ENCODE data around the gene ADAMTS4. TPM values are rescaled to one million over a fixed set of nuclear protein-coding genes. Genes with fewer than 3 reads are reported as not detected.

The ADAMTS4 gene
- total RNA-seq, 2 donors from 2014 or later: 0.55 to 3.4 TPM

DNA sequence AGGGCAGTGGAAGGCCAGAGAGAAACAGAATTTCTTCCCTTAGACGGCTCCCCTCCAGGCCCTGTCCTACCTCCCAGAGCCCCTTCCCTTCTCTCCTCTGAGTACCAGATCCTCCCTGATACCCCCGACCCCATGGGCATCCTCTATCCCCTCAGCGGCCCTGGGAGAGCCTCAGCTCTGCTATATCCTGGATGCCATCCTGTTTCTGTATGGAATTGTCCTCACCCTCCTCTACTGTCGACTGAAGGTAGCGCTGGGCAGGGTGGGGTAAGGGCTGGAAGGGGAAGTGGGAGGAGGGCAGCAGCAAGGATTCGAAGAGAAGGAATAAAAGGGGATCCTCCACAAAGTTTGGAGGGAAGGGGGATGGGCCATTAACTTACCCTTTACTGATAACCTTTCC, 19.0 kb upstream of the ADAMTS4 start:
- intact Hi-C loops (cut with DNase I): no loop called here
- H3K27me3 ChIP-seq (replicated peaks; ENCODE audit: insufficient read depth): no peaks in the 10 kb centered on the region
- H3K4me1 ChIP-seq (replicated peaks): no peaks in the 10 kb centered on the region
- WGBS: 73% methylated on average over 6 of the region's 6 CpGs
- TF ChIP-seq, protein P1, sequence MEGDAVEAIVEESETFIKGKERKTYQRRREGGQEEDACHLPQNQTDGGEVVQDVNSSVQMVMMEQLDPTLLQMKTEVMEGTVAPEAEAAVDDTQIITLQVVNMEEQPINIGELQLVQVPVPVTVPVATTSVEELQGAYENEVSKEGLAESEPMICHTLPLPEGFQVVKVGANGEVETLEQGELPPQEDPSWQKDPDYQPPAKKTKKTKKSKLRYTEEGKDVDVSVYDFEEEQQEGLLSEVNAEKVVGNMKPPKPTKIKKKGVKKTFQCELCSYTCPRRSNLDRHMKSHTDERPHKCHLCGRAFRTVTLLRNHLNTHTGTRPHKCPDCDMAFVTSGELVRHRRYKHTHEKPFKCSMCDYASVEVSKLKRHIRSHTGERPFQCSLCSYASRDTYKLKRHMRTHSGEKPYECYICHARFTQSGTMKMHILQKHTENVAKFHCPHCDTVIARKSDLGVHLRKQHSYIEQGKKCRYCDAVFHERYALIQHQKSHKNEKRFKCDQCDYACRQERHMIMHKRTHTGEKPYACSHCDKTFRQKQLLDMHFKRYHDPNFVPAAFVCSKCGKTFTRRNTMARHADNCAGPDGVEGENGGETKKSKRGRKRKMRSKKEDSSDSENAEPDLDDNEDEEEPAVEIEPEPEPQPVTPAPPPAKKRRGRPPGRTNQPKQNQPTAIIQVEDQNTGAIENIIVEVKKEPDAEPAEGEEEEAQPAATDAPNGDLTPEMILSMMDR (IDR thresholded peaks at IDR 0.05): no peak
- TF ChIP-seq POLR2A (IDR thresholded peaks at IDR 0.05) (no peak), POLR2AphosphoS5 (IDR thresholded peaks at IDR 0.05) (no peak)
- DNase-seq (ENCODE audit: low spot score): no peak
- H3K36me3 ChIP-seq: peaks cover 8 to 11% of the 10 kb centered on the region in 2 donors
- no peak overlapping the region for H3K27ac ChIP-seq
- no peak overlapping the region for H3K4me3 ChIP-seq
- H3K9me3 ChIP-seq: no peaks in the 10 kb centered on the region

DNA sequence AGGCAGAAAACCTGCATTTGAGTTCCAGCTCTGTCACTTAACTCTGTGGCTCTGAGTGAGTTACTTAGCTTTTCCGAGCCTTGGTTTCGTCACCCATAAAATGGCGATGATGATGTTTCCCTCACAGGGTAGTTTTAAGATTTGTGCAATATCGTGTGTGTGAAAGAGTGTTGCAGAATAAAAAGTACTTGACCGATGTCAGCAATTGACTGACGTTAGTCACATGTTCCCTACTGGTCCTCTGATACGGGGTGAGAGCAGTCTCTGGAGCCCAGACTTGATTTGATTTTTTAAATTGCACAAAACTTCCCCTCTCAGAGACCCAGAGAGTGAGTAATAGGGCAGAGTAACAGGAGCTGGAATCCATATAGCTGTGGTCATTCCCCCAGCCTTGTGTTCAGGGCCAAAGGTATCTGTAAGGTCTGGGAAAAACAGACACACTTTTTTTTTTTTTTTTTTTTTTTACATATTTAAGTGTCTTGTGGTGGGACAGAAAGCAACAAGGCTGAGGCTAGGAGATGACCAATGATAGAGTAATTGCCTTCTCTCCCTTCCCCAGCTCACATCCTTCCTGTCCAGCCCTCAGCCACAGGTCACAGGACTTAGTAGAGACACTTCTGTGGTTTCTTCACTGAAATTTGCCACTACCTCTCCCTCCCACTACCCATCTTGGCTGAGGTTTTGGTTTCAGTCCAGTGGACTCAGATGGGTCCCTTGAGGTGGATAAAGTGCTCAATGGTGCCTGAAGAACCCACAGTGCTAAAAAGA, 18.3 kb upstream of the ADAMTS4 start:
- no peak for DNase-seq (ENCODE audit: low spot score)
- Histone ChIP-seq H3K27ac (no peak overlapping the region), H3K4me1 (replicated peaks) (no peaks in the 10 kb centered on the region), H3K27me3 (replicated peaks; ENCODE audit: insufficient read depth) (no peaks in the 10 kb centered on the region), H3K9me3 (no peaks in the 10 kb centered on the region), H3K4me3 (no peak overlapping the region), H3K36me3 (peaks cover 8 to 18% of the 10 kb centered on the region in 2 donors)
- TF ChIP-seq POLR2AphosphoS5 (IDR thresholded peaks at IDR 0.05): no peak
- TF ChIP-seq POLR2A (IDR thresholded peaks at IDR 0.05): no peak
- TF ChIP-seq, protein P1 (IDR thresholded peaks at IDR 0.05): no peak
- WGBS: 70% methylated on average over 7 of the region's 7 CpGs
- intact Hi-C loops (cut with DNase I): no loop called here

DNA sequence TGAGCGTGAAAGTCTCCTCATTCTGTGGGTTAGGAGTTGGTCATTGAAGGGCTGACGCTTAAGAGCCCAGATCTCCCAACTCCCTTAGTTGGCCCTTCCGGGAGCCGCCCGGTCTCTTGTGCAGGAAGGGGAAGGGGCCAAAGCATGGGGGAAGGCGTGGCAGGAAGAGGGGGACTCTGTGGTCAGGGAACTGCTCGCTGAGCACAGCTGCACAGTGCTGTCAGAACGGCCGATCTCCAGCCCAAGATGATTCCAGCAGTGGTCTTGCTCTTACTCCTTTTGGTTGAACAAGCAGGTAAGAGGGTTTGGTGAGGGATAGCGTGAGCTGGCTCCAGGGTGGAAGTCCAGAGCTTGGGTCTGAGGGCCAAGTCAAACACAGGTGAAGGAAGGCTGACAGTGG, 16.2 kb upstream of the ADAMTS4 start, which contains the start of gene FCER1G:
FCER1G (plus strand) TSS at position 220 of the 400 bp plus-strand sequence; CDS start at position 247, 27 bp downstream.
- Histone ChIP-seq H3K27ac (no peak within 1 kb of the TSS), H3K27me3 (replicated peaks; ENCODE audit: insufficient read depth) (no peaks in the 10 kb centered on the region), H3K9me3 (no peaks in the 10 kb centered on the region), H3K4me1 (replicated peaks) (no peaks in the 10 kb centered on the region), H3K4me3 (no peak within 1 kb of the TSS), H3K36me3 (peaks cover 8 to 22% of the 10 kb centered on the region in 2 donors)
- intact Hi-C loops (cut with DNase I): no loop called here
- WGBS: 75% methylated on average over 10 of the region's 10 CpGs
- no peak for DNase-seq (ENCODE audit: low spot score)
- TF ChIP-seq POLR2A (IDR thresholded peaks at IDR 0.05): no peak
- TF ChIP-seq, protein P1 (IDR thresholded peaks at IDR 0.05): no peak
- TF ChIP-seq POLR2AphosphoS5 (IDR thresholded peaks at IDR 0.05): no peak

DNA sequence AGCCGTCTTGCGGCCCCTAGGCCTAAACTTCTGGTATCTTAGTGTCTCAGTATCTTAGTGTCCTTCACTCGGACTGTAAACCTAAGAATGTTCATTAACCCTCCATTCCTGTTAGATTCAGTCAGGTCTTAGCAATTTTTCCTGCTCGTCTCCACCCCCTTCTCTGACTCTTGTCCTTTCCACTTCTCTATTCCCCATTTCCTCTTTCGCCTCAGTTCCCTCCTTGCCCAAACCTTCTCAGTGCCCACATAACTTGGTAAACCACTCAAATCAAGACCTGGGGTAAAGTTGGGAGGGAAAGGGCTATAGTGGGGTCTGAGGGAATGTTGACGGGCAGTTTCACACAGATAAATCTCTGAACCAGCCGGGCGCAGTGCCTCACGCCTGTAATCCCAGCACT, 15.5 kb upstream of the ADAMTS4 start:
- intact Hi-C loops (cut with DNase I): no loop called here
- TF ChIP-seq POLR2A (IDR thresholded peaks at IDR 0.05) (no peak), POLR2AphosphoS5 (IDR thresholded peaks at IDR 0.05) (no peak)
- TF ChIP-seq, protein P1 (IDR thresholded peaks at IDR 0.05): no peak
- 91% methylated on average over 9 of the region's 9 CpGs for WGBS
- H3K36me3 ChIP-seq: peaks cover 8 to 22% of the 10 kb centered on the region in 2 donors
- H3K27ac ChIP-seq: no peak overlapping the region
- H3K27me3 ChIP-seq (replicated peaks; ENCODE audit: insufficient read depth): no peaks in the 10 kb centered on the region
- no peaks in the 10 kb centered on the region for H3K4me1 ChIP-seq (replicated peaks)
- H3K4me3 ChIP-seq: no peak overlapping the region
- no peak for DNase-seq (ENCODE audit: low spot score)
- no peaks in the 10 kb centered on the region for H3K9me3 ChIP-seq
